IPS-18a (cell line): ENCODE results near the gene COL26A1.

ENCODE experiments used
- H3K27ac ChIP-seq: one replicate; pipeline ENCODE4 v1.5.1; 2013; ENCODE audit warnings: low read length
- H3K27me3 ChIP-seq: one replicate; pipeline ENCODE4 v1.6.1; 2013; ENCODE audit warnings: mild to moderate bottlenecking, low read length; ENCODE audit not compliant: control insufficient read depth, insufficient read depth
- H3K36me3 ChIP-seq: one replicate; pipeline ENCODE4 v1.6.1; 2013; ENCODE audit warnings: low read depth, low read length; ENCODE audit not compliant: control insufficient read depth
- H3K4me1 ChIP-seq: one replicate; pipeline ENCODE4 v1.6.1; 2013; ENCODE audit warnings: low read depth, low read length; ENCODE audit not compliant: control insufficient read depth
- H3K4me3 ChIP-seq: one replicate; pipeline ENCODE4 v1.5.1; 2013; ENCODE audit warnings: low read length
- H3K9ac ChIP-seq: one replicate; pipeline ENCODE4 v1.6.1; 2013; ENCODE audit warnings: mild to moderate bottlenecking, low read length, moderate library complexity
- H3K9me3 ChIP-seq: one replicate; pipeline ENCODE4 v1.6.1; 2013; ENCODE audit warnings: low read depth, low read length; ENCODE audit not compliant: control insufficient read depth

The COL26A1 gene

GRCh38 chr7:101543242-101543766 is 180.6 kb downstream of the COL26A1 start:
- H3K27me3 ChIP-seq = no peaks in the 10 kb centered on the region
- H3K4me1 ChIP-seq = no peaks in the 10 kb centered on the region
- peaks cover 8% of the 10 kb centered on the region for H3K36me3 ChIP-seq
- H3K27ac ChIP-seq = no peak overlapping the region
- no peak overlapping the region for H3K9ac ChIP-seq
- no peak overlapping the region for H3K4me3 ChIP-seq
- no peaks in the 10 kb centered on the region for H3K9me3 ChIP-seq

- H3K4me1 ChIP-seq = no peaks in the 10 kb centered on the region
These were observed 181.2 kb downstream of the COL26A1 start for GRCh38 chr7:101543846-101544245.

GRCh38 chr7:101545441-101546190 is 182.9 kb downstream of the COL26A1 start:
- Histone ChIP-seq H3K9ac (no peak overlapping the region), H3K4me3 (no peak overlapping the region), H3K9me3 (no peaks in the 10 kb centered on the region), H3K4me1 (no peaks in the 10 kb centered on the region), H3K27ac (no peak overlapping the region), H3K36me3 (peaks cover 8% of the 10 kb centered on the region), H3K27me3 (no peaks in the 10 kb centered on the region)

More at GRCh38 chr7:101543846-101544245, 181.2 kb downstream of the COL26A1 start:
- no peak overlapping the region for H3K9ac ChIP-seq
- H3K27me3 ChIP-seq = no peaks in the 10 kb centered on the region
- no peaks in the 10 kb centered on the region for H3K9me3 ChIP-seq
- H3K36me3 ChIP-seq = peaks cover 8% of the 10 kb centered on the region
- H3K27ac ChIP-seq = no peak overlapping the region
- H3K4me3 ChIP-seq = no peak overlapping the region

GRCh38 chr7:101546308-101546936 is 183.7 kb downstream of the COL26A1 start:
- peaks cover 8% of the 10 kb centered on the region for H3K36me3 ChIP-seq
- no peaks in the 10 kb centered on the region for H3K4me1 ChIP-seq
- H3K27ac ChIP-seq = no peak overlapping the region
- no peaks in the 10 kb centered on the region for H3K27me3 ChIP-seq
- H3K9ac ChIP-seq = no peak overlapping the region
- H3K4me3 ChIP-seq = no peak overlapping the region
- no peaks in the 10 kb centered on the region for H3K9me3 ChIP-seq

- Histone ChIP-seq H3K4me3 (no peak overlapping the region), H3K27me3 (no peaks in the 10 kb centered on the region), H3K36me3 (peaks cover 8% of the 10 kb centered on the region), H3K9ac (no peak overlapping the region), H3K4me1 (no peaks in the 10 kb centered on the region), H3K27ac (no peak overlapping the region), H3K9me3 (no peaks in the 10 kb centered on the region)
These were observed 184.6 kb downstream of the COL26A1 start for GRCh38 chr7:101547022-101547915.

GRCh38 chr7:101547916-101548661 is 185.4 kb downstream of the COL26A1 start:
- Histone ChIP-seq H3K4me1 (no peaks in the 10 kb centered on the region), H3K9ac (no peak overlapping the region), H3K4me3 (no peak overlapping the region), H3K27ac (no peak overlapping the region), H3K9me3 (no peaks in the 10 kb centered on the region), H3K36me3 (peaks cover 8% of the 10 kb centered on the region), H3K27me3 (no peaks in the 10 kb centered on the region)

- H3K4me1 ChIP-seq = no peaks in the 10 kb centered on the region
- H3K4me3 ChIP-seq = no peak overlapping the region
- H3K36me3 ChIP-seq = peaks cover 8% of the 10 kb centered on the region
- no peaks in the 10 kb centered on the region for H3K9me3 ChIP-seq
- no peak overlapping the region for H3K27ac ChIP-seq
- no peaks in the 10 kb centered on the region for H3K27me3 ChIP-seq
- H3K9ac ChIP-seq = no peak overlapping the region
These were observed 187.1 kb downstream of the COL26A1 start for GRCh38 chr7:101549734-101550133.

- H3K9me3 ChIP-seq = no peaks in the 10 kb centered on the region
- H3K27me3 ChIP-seq = no peaks in the 10 kb centered on the region
- peaks cover 8% of the 10 kb centered on the region for H3K36me3 ChIP-seq
- H3K4me3 ChIP-seq = no peak overlapping the region
- no peak overlapping the region for H3K9ac ChIP-seq
- H3K27ac ChIP-seq = no peak overlapping the region
- H3K4me1 ChIP-seq = no peaks in the 10 kb centered on the region
These were observed 188.2 kb downstream of the COL26A1 start for GRCh38 chr7:101550641-101551541.

- H3K36me3 ChIP-seq = no peaks in the 10 kb centered on the region
- H3K27ac ChIP-seq = no peak overlapping the region
- H3K9ac ChIP-seq = no peak overlapping the region
- no peaks in the 10 kb centered on the region for H3K4me1 ChIP-seq
- H3K9me3 ChIP-seq = no peaks in the 10 kb centered on the region
- H3K27me3 ChIP-seq = no peaks in the 10 kb centered on the region
- no peak overlapping the region for H3K4me3 ChIP-seq
These were observed 190.5 kb downstream of the COL26A1 start for GRCh38 chr7:101553018-101553770.
